NB4 (cell line): ENCODE measurements around the gene NTM.

Experiments
- DNase-seq: peaks from one replicate; pipeline ENCODE4 v3.0.0; 2010; ENCODE audit warnings: low read depth
- H3K4me3 ChIP-seq: one replicate; pipeline ENCODE4 v1.5.1; 2011; ENCODE audit warnings: mild to moderate bottlenecking, low read depth, low read length, moderate library complexity
- MYC ChIP-seq: IDR thresholded peaks from 2 replicates; pipeline ENCODE4 v1.6.1; 2011; ENCODE audit warnings: low read depth, low read length
- POLR2A ChIP-seq: IDR thresholded peaks from 2 replicates; pipeline ENCODE4 v1.6.1; 2011; ENCODE audit warnings: mild to moderate bottlenecking; ENCODE audit not compliant: insufficient read length; ENCODE audit errors: extremely low read depth
- TF ChIP-seq, protein P1 (sequence below): IDR thresholded peaks from 2 replicates; pipeline ENCODE4 v1.6.1; 2011; ENCODE audit warnings: low read depth, low read length
- TF ChIP-seq, protein P2 (sequence below): IDR thresholded peaks from one replicate; pipeline ENCODE4 v1.5.1; 2012; ENCODE audit warnings: low read depth, low read length

Gene NTM

DNA sequence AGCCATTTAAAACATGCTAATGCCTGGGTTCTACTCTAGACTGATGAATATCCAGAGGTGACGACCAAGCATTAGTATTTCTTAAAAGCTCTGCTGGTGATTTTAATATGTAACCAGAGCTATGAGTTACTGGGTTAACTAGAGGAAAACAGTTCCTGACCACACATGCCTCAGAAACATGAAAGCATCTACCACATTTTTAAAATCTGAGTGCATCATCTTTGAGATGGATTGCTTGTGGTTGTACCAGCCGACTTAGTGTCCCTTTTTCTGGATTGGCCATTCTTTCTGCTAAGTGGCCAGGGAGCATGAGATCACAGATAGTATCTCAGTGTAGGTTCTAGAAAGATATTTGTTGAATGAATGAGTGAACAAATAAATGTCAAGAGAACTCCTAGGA, 152.4 kb downstream of the NTM start:
- DNase-seq: no peak

DNA sequence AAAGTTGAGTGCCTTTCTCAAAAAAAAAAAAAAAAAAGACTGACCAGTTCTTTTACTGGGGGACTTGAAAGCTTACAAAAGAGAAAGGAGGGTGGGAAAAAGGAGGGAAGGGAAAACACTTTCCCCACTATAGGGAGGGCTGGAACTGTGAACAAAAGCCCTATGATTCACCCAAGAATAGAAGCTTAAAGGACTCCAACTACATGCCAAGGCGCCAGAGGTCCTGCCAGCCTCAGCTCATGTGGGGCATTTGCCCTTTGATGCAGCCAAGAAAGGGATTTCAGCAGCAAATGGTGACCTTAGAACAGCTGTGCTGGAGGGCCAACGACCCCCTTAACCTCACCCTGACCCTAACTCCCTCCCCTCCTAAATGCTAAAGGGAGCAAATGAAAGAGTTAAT, 160.0 kb downstream of the NTM start:
- DNase-seq: no peak
- TF ChIP-seq, protein P1, sequence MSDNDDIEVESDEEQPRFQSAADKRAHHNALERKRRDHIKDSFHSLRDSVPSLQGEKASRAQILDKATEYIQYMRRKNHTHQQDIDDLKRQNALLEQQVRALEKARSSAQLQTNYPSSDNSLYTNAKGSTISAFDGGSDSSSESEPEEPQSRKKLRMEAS: no peak
- TF ChIP-seq, protein P2, sequence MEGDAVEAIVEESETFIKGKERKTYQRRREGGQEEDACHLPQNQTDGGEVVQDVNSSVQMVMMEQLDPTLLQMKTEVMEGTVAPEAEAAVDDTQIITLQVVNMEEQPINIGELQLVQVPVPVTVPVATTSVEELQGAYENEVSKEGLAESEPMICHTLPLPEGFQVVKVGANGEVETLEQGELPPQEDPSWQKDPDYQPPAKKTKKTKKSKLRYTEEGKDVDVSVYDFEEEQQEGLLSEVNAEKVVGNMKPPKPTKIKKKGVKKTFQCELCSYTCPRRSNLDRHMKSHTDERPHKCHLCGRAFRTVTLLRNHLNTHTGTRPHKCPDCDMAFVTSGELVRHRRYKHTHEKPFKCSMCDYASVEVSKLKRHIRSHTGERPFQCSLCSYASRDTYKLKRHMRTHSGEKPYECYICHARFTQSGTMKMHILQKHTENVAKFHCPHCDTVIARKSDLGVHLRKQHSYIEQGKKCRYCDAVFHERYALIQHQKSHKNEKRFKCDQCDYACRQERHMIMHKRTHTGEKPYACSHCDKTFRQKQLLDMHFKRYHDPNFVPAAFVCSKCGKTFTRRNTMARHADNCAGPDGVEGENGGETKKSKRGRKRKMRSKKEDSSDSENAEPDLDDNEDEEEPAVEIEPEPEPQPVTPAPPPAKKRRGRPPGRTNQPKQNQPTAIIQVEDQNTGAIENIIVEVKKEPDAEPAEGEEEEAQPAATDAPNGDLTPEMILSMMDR: no peak
- TF ChIP-seq MYC (no peak), POLR2A (no peak)
- no peak overlapping the region for H3K4me3 ChIP-seq

More for the DNA sequence above, 152.4 kb downstream of the NTM start:
- TF ChIP-seq POLR2A: no peak
- TF ChIP-seq, protein P1: no peak
- no peak for TF ChIP-seq MYC
- TF ChIP-seq, protein P2: no peak
- H3K4me3 ChIP-seq: no peak overlapping the region

DNA sequence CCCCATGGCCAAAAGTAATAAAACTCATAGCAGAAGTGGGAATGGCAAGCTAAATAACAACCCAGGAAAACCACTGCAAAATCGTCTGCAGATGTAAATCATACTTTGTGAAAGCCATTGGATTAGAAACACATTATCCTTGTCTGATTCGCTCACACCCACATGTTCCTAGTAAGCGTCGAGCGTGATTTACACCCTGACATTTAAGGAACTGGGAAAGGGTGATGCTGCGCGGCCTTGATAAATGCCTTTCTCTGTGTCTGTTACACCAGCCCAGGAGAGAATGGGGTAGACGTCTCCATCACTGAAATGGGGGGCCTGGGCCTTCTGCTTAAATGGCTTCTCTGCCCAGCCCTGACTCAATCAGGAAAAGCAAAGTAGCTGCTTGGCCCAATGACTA, 162.7 kb downstream of the NTM start:
- DNase-seq: no peak
- TF ChIP-seq, protein P1: no peak
- TF ChIP-seq MYC: no peak

DNA sequence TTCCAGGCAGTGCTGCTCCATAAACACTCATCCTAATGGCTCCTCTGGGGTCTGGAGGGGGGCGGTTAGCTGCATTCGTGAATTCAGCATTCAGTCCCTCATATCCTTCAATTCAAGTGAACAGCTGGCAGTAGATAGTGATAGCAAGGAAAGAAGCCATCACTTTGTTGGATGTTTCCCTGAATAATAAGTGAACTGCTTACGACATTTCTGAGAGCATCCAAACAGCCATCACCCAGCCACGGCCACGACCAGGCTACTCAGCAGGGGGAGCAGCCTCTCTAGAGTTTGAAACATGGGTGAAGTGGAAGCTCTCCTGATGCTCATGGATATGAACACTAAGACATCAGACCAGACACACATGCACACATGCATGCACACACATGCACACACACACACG, 163.6 kb downstream of the NTM start:
- TF ChIP-seq, protein P2: no peak
- TF ChIP-seq POLR2A (no peak), MYC (no peak)
- TF ChIP-seq, protein P1: no peak
- no peak for DNase-seq

More for the DNA sequence above, 162.7 kb downstream of the NTM start:
- no peak overlapping the region for H3K4me3 ChIP-seq

DNA sequence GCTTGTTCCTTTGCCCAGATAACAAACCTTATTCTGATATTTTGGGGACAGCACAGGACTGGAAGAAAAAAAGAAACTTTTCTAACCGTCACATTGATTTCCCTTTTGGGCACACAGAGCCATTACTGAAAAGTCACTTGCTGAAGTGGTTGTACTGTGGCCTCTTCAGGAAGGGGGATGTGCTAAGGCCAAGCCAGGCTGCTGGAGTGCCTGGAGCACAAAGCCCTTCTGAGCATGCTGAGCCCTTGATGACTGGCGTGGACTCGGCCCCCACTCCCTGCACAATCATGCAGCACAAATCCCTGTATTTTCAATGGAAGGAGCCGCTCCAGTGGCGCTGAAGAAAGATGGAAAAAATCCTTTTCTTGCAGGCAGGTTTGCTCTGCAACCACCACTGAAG, 164.2 kb downstream of the NTM start:
- no peak for DNase-seq
- TF ChIP-seq, protein P2: no peak
- TF ChIP-seq, protein P1: no peak
- TF ChIP-seq POLR2A (no peak), MYC (no peak)
- no peak overlapping the region for H3K4me3 ChIP-seq

More for the DNA sequence above, 163.6 kb downstream of the NTM start:
- no peak overlapping the region for H3K4me3 ChIP-seq

DNA sequence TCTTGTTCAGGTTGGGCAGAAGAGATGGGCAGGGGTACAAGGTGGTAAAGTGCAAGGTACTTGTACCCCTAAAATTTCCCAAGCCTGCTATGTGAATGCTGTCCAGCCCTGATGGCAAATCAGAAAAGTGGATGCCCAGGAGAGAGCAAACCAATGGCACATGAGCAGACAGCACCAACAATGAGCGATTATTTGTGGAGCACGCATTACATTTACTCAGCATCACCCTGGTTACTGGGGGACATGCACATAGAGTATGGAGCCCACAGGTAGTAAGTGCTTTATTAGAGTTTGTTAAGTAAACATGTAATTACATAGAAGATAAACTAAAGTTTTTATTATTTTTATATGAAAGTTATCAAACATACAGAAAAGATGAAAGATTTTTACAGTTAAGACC, 165.7 kb downstream of the NTM start:
- TF ChIP-seq POLR2A (no peak), MYC (no peak)
- TF ChIP-seq, protein P2: no peak
- TF ChIP-seq, protein P1: no peak
- DNase-seq: no peak
- H3K4me3 ChIP-seq: no peak overlapping the region
